Panc1 (cell line): ENCODE measurements around the gene DLGAP1. TPM values are rescaled to one million over a fixed set of nuclear protein-coding genes. Genes with fewer than 3 reads are reported as not detected.

Experiments used
- ATAC-seq: fragments of 200-7000 bp; cut with Tn5 transposase; 2 replicates; pipeline ENCODE4 v1.9.1; 2020; ENCODE audit warnings: mild to moderate bottlenecking, moderate library complexity
- BruUV-seq: library from RNA; stranded (reverse); fragments of 400-500 nt; replicated peaks from 2 replicates; lab custom pipeline; 2021; lab: Mats Ljungman, UMichigan
- CTCF ChIA-PET: fragments of 300-600 bp; sonication (Branson Sonifier 250); formaldehyde crosslinking; loops from one replicate; lab custom pipeline; 2022; ENCODE audit warnings: antibody characterized with exemption; lab: Charles Lee
- POLR2A ChIA-PET: fragments of 300-600 bp; sonication (Branson Sonifier 250); formaldehyde crosslinking; loops from one replicate; lab custom pipeline; 2022; ENCODE audit warnings: antibody characterized with exemption; lab: Charles Lee
- DNase-seq: peaks from one replicate; pipeline ENCODE4 v3.0.0-alpha.2; 2010; ENCODE audit warnings: low read depth, low spot score
- H3K27ac ChIP-seq: 2 replicates; pipeline ENCODE4 v1.5.1; 2011; ENCODE audit warnings: mild to moderate bottlenecking, low read length, inconsistent platforms
- H3K27me3 ChIP-seq: fragments of 200-500 bp; sonication (Bioruptor generic); 2 replicates; pipeline ENCODE4 v1.6.0; 2014; ENCODE audit warnings: low read length, inconsistent platforms; ENCODE audit not compliant: control insufficient read depth, insufficient read depth
- H3K36me3 ChIP-seq: fragments of 200-500 bp; sonication (Bioruptor generic); 2 replicates; pipeline ENCODE4 v1.5.1; 2014; ENCODE audit warnings: inconsistent platforms, mild to moderate bottlenecking, low read length, moderate library complexity; ENCODE audit not compliant: control insufficient read depth, insufficient read depth
- H3K4me1 ChIP-seq: 2 replicates; pipeline ENCODE4 v1.5.1; 2011; ENCODE audit warnings: inconsistent platforms, mild to moderate bottlenecking, low read length, moderate library complexity; ENCODE audit not compliant: control insufficient read depth, insufficient read depth
- H3K4me3 ChIP-seq, 2 experiments: 2 replicates each; pipeline ENCODE4 v1.5.1; 2011 to 2012; ENCODE audit warnings: low read depth in 2 of 2, low read length in 2 of 2, mild to moderate bottlenecking in 2 of 2, inconsistent platforms in 1 of 2, moderate library complexity in 1 of 2
- H3K9me3 ChIP-seq: fragments of 200-500 bp; sonication (Bioruptor generic); 2 replicates; pipeline ENCODE4 v1.5.1; 2014; ENCODE audit warnings: low read depth, mild to moderate bottlenecking, inconsistent platforms, low read length, moderate library complexity; ENCODE audit not compliant: control insufficient read depth, insufficient read depth
- POLR2AphosphoS5 ChIP-seq: IDR thresholded peaks from 2 replicates; pipeline ENCODE4 v1.6.1; 2012; ENCODE audit warnings: mild to moderate bottlenecking, low read depth, low read length, moderate library complexity
- SIN3A ChIP-seq: IDR thresholded peaks from 2 replicates; pipeline ENCODE4 v1.6.1; 2012; ENCODE audit warnings: low read depth, mild to moderate bottlenecking, low read length, moderate library complexity, borderline replicate concordance; ENCODE audit not compliant: insufficient read depth
- TCF7L2 ChIP-seq: IDR thresholded peaks from 2 replicates; pipeline ENCODE4 v1.6.1; 2011; ENCODE audit warnings: mild to moderate bottlenecking, low read depth, low read length, inconsistent platforms
- in situ Hi-C: cut with HindIII; loops from 2 replicates; pipeline ENCODE4 v1.10.0; 2016; ENCODE audit warnings: low sequenced_read_pairs, low pct_unique_long_range_greater_than_20kb
- intact Hi-C: fragments of 100-400 bp; cut with micrococcal nuclease; formaldehyde crosslinking; loops from one replicate; pipeline ENCODE4 v1.10.0; 2022; ENCODE audit not compliant: unreplicated experiment
- total RNA-seq: library from RNA; stranded (reverse); gene quantifications from one replicate; pipeline ENCODE4 v1.2.1, GENCODE V29; 2021; ENCODE audit not compliant: unreplicated experiment
- TF ChIP-seq, protein P1 (sequence below), 2 experiments: IDR thresholded peaks; 2 replicates each; pipeline ENCODE4 v1.6.1; 2011 to 2012; ENCODE audit warnings: low read depth in 2 of 2, control low read depth in 1 of 2, low read length in 1 of 2, mild to moderate bottlenecking in 1 of 2, moderate library complexity in 1 of 2; ENCODE audit not compliant: insufficient read depth in 1 of 2
- TF ChIP-seq, protein P2 (sequence below): fragments of 450-650 bp; IDR thresholded peaks from 2 replicates; pipeline ENCODE4 v1.5.1; 2017; ENCODE audit warnings: mild to moderate bottlenecking

DLGAP1 gene
- total RNA-seq, 1 experiment from 2014 or later, result 1.8 TPM

DNA sequence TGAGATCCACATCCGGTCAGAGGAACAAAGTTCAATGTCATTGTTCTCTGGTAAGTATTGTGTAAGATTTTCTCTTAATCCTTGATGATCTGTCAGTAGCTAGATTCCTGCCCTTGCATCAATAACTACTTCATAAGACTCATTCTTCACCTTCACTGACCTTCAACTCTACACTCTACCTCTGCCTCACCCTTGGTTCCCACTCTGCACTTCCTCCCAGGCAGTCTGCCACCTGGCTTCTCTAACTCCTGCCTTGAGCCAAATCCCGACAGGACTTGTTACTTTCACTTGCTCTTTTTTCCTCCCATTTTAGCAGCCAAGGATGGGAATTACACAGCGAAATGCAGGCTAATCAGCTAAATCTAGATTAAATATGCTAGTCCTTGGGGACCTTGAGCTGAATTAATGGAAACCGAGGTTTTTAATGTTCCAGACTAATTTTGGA, 190.7 kb downstream of the DLGAP1 start:
- no peak for ATAC-seq
- Histone ChIP-seq H3K4me3 (no peak overlapping the region), H3K27me3 (no peaks in the 10 kb centered on the region), H3K36me3 (no peaks in the 10 kb centered on the region), H3K27ac (no peak overlapping the region), H3K9me3 (no peaks in the 10 kb centered on the region), H3K4me1 (no peaks in the 10 kb centered on the region)
- ChIA-PET POLR2A (no interaction called here), CTCF (no interaction called here)
- DNase-seq, result no peak
- intact Hi-C loops, result no loop called here
- in situ Hi-C loops, result no loop called here
- no TSS peak for BruUV-seq
- no peak for TF ChIP-seq POLR2AphosphoS5

DNA sequence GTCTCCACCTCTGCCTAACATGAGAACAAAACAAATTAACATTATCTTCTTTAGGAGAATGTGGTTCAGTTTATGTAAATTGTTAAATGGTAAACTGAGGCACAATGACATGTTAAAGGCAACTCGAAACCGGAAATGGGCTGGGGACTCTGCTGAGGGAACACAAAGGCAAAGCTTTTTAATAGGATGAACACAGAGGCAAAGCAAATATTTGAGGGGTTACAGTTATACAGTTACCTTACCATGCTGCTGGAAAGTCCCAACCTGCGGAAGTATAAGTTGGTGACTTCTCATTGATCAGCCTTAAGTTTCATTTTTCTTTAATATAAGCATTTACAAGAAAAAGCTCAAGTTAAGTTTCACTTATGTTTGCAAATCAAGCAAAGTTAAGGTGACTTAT, 195.0 kb downstream of the DLGAP1 start:
- no TSS peak for BruUV-seq
- H3K4me1 ChIP-seq, result no peaks in the 10 kb centered on the region
- no peaks in the 10 kb centered on the region for H3K36me3 ChIP-seq
- ChIA-PET POLR2A (no interaction called here), CTCF (no interaction called here)
- no peak overlapping the region for H3K27ac ChIP-seq
- H3K9me3 ChIP-seq, result no peaks in the 10 kb centered on the region
- no peaks in the 10 kb centered on the region for H3K27me3 ChIP-seq
- DNase-seq, result no peak
- no peak overlapping the region for H3K4me3 ChIP-seq
- in situ Hi-C loops, result no loop called here
- TF ChIP-seq, protein P1, sequence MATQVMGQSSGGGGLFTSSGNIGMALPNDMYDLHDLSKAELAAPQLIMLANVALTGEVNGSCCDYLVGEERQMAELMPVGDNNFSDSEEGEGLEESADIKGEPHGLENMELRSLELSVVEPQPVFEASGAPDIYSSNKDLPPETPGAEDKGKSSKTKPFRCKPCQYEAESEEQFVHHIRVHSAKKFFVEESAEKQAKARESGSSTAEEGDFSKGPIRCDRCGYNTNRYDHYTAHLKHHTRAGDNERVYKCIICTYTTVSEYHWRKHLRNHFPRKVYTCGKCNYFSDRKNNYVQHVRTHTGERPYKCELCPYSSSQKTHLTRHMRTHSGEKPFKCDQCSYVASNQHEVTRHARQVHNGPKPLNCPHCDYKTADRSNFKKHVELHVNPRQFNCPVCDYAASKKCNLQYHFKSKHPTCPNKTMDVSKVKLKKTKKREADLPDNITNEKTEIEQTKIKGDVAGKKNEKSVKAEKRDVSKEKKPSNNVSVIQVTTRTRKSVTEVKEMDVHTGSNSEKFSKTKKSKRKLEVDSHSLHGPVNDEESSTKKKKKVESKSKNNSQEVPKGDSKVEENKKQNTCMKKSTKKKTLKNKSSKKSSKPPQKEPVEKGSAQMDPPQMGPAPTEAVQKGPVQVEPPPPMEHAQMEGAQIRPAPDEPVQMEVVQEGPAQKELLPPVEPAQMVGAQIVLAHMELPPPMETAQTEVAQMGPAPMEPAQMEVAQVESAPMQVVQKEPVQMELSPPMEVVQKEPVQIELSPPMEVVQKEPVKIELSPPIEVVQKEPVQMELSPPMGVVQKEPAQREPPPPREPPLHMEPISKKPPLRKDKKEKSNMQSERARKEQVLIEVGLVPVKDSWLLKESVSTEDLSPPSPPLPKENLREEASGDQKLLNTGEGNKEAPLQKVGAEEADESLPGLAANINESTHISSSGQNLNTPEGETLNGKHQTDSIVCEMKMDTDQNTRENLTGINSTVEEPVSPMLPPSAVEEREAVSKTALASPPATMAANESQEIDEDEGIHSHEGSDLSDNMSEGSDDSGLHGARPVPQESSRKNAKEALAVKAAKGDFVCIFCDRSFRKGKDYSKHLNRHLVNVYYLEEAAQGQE (IDR thresholded peaks at IDR 0.05; ENCODE audit: insufficient read depth in 1 of 2, low read depth in 2 of 2, low read length in 1 of 2), result no peak
- TF ChIP-seq, protein P2, sequence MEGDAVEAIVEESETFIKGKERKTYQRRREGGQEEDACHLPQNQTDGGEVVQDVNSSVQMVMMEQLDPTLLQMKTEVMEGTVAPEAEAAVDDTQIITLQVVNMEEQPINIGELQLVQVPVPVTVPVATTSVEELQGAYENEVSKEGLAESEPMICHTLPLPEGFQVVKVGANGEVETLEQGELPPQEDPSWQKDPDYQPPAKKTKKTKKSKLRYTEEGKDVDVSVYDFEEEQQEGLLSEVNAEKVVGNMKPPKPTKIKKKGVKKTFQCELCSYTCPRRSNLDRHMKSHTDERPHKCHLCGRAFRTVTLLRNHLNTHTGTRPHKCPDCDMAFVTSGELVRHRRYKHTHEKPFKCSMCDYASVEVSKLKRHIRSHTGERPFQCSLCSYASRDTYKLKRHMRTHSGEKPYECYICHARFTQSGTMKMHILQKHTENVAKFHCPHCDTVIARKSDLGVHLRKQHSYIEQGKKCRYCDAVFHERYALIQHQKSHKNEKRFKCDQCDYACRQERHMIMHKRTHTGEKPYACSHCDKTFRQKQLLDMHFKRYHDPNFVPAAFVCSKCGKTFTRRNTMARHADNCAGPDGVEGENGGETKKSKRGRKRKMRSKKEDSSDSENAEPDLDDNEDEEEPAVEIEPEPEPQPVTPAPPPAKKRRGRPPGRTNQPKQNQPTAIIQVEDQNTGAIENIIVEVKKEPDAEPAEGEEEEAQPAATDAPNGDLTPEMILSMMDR, result no peak
- no peak for TF ChIP-seq TCF7L2
- no peak for TF ChIP-seq POLR2AphosphoS5
- no peak for TF ChIP-seq SIN3A
- ATAC-seq, result no peak
- intact Hi-C loops, result no loop called here

DNA sequence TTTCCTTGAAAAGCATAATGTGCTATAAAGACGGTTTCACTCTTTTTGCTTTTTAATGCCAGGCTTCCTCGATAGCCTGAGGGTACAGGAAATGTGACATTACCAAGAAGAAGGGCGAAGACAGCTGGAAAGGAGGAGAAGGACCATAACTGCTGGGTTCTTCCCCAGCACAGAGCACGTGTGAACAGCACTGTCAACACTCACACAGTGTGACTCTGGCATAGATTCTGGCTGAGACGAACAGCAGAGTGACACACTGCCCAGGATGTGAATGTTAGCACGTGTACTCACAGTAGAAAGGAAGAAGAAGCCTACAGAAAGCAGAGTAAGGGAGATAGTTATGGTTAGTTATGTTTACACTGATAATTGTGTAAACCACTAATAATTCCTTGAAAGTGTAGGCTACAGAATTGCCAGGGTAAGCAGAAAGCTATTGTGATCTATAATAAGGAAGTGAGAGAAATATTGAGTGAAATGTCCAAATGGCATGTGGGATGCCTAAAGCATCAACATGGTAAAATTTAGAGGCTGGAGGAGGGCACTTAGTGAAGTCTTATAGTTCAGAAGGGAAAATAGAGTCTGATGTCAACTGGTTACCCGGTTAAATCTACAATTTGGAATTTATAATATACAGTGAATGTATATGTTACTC, 198.2 kb downstream of the DLGAP1 start:
- ChIA-PET CTCF (no interaction called here), POLR2A (interaction anchor here (0.6 kb wide), 1 partner anchor 79 kb away, joined by 3 read pairs; no protein-coding TSS in a partner anchor)
- H3K36me3 ChIP-seq, result no peaks in the 10 kb centered on the region
- ATAC-seq, result no peak
- in situ Hi-C loops, result no loop called here
- no peak for DNase-seq
- no peaks in the 10 kb centered on the region for H3K27me3 ChIP-seq
- H3K9me3 ChIP-seq, result no peaks in the 10 kb centered on the region
- TF ChIP-seq POLR2AphosphoS5 (no peak), SIN3A (no peak), TCF7L2 (no peak)
- TF ChIP-seq, protein P2, result no peak
- TF ChIP-seq, protein P1 (IDR thresholded peaks at IDR 0.05; ENCODE audit: insufficient read depth in 1 of 2, low read depth in 2 of 2, low read length in 1 of 2), result no peak
- H3K4me1 ChIP-seq, result no peaks in the 10 kb centered on the region
- intact Hi-C loops, result no loop called here
- no peak overlapping the region for H3K4me3 ChIP-seq
- no TSS peak for BruUV-seq
- H3K27ac ChIP-seq, result no peak overlapping the region
